Endothelial cell of umbilical vein (primary cell): ENCODE measurements around the gene PTPRD. TPM values are rescaled to one million over a fixed set of nuclear protein-coding genes. Genes with fewer than 3 reads are reported as not detected.

Experiments used
- BruUV-seq: library from RNA; stranded (reverse); fragments of 400-500 nt; replicated peaks from 2 replicates; lab custom pipeline; 2021; lab: Mats Ljungman, UMichigan
- CTCF ChIA-PET: fragments of 300-600, 350-600 bp; sonication (Branson Sonifier 250); formaldehyde crosslinking; loops from one replicate; lab custom pipeline; 2021; ENCODE audit warnings: antibody characterized with exemption, inconsistent platforms; lab: Charles Lee
- POLR2A ChIA-PET: fragments of 300-600, 350-600 bp; sonication (Branson Sonifier 250); formaldehyde crosslinking; loops from one replicate; lab custom pipeline; 2021; ENCODE audit warnings: antibody characterized with exemption, inconsistent platforms; lab: Charles Lee
- DNase-seq: peaks from one replicate; pipeline ENCODE4 v3.0.0-alpha.2; 2011; ENCODE audit warnings: low read depth, low spot score
- FAIRE-seq: peaks from 2 replicates; lab custom pipeline; 2011; peaks lifted over from hg19 to GRCh38; lab: Jason Lieb, UNC
- H2AFZ ChIP-seq: 2 replicates; pipeline ENCODE4 v1.6.0; 2012; ENCODE audit warnings: low read depth, low read length, control low read depth, inconsistent platforms
- H3K27ac ChIP-seq: 2 replicates; pipeline ENCODE4 v1.5.1; 2011; ENCODE audit warnings: low read depth, mild to moderate bottlenecking, control low read depth, low read length, moderate library complexity; ENCODE audit not compliant: insufficient read depth
- H3K27me3 ChIP-seq, 2 experiments: 2 replicates each; pipeline versions ENCODE4 v1.6.0 to v1.6.1; 2011; ENCODE audit warnings: low read length in 2 of 2, mixed read lengths in 1 of 2; ENCODE audit not compliant: control insufficient read depth in 2 of 2, insufficient read depth in 2 of 2
- H3K36me3 ChIP-seq, 2 experiments: 2 replicates in 1 of 2; 3 replicates in 1 of 2; pipeline ENCODE4 v1.5.1; 2011; ENCODE audit warnings: low read length in 2 of 2, mild to moderate bottlenecking in 1 of 2, moderate library complexity in 1 of 2; ENCODE audit not compliant: control insufficient read depth in 2 of 2, insufficient read depth in 2 of 2; ENCODE audit errors: extremely low read depth in 1 of 2
- H3K4me1 ChIP-seq: 3 replicates; pipeline ENCODE4 v1.5.1; 2011; ENCODE audit warnings: mild to moderate bottlenecking, low read length; ENCODE audit not compliant: control insufficient read depth, insufficient read depth; ENCODE audit errors: extremely low read depth
- H3K4me2 ChIP-seq: 2 replicates; pipeline ENCODE4 v1.6.1; 2011; ENCODE audit warnings: low read length, control low read depth, mixed read lengths; ENCODE audit not compliant: insufficient read depth
- H3K4me3 ChIP-seq, 3 experiments: fragments of 200-600 bp in 1 of 3; sonication (generic), shearing (Covaris generic) in 1 of 3; replicated peaks in 1 of 3; 2 replicates each; pipeline ENCODE4 v1.5.1; 2011 to 2016; ENCODE audit warnings: control low read depth in 3 of 3, low read length in 3 of 3, mild to moderate bottlenecking in 2 of 3, inconsistent platforms in 1 of 3, low read depth in 1 of 3, moderate library complexity in 1 of 3; ENCODE audit not compliant: insufficient read depth in 1 of 3
- H3K79me2 ChIP-seq: 2 replicates; pipeline ENCODE4 v1.6.0; 2012; ENCODE audit warnings: low read length, inconsistent platforms; ENCODE audit not compliant: control insufficient read depth, insufficient read depth
- H3K9ac ChIP-seq: replicated peaks from 2 replicates; pipeline ENCODE3; 2011; ENCODE audit warnings: low read length, control low read depth; ENCODE audit not compliant: insufficient read depth; ENCODE audit errors: extremely low read depth
- H3K9me1 ChIP-seq: replicated peaks from 3 replicates; pipeline ENCODE4 v1.6.0; 2011; ENCODE audit warnings: mild to moderate bottlenecking, low read length; ENCODE audit not compliant: control insufficient read depth, insufficient read depth; ENCODE audit errors: extremely low read depth
- H3K9me3 ChIP-seq: replicated peaks from 2 replicates; pipeline ENCODE4 v1.5.1; 2012; ENCODE audit warnings: low read length, inconsistent platforms; ENCODE audit not compliant: control insufficient read depth, insufficient read depth
- H4K20me1 ChIP-seq: replicated peaks from 2 replicates; pipeline ENCODE3; 2011; ENCODE audit warnings: mild to moderate bottlenecking, low read length; ENCODE audit not compliant: control insufficient read depth, insufficient read depth; ENCODE audit errors: extremely low read depth
- CTCF ChIP-seq, 2 donors: IDR thresholded peaks; 1 replicate in 1 of 2; 2 replicates in 1 of 2; pipeline ENCODE4 v1.5.1; 2011; ENCODE audit warnings: low read length in 2 of 2, mild to moderate bottlenecking in 2 of 2, moderate library complexity in 2 of 2, control low read depth in 1 of 2, inconsistent platforms in 1 of 2, low read depth in 1 of 2; ENCODE audit not compliant: insufficient read depth in 1 of 2; ENCODE audit errors: extremely low read depth in 1 of 2
- EZH2 ChIP-seq: IDR thresholded peaks from 2 replicates; pipeline ENCODE4 v1.6.1; 2012; ENCODE audit warnings: borderline replicate concordance, low read depth, mild to moderate bottlenecking, moderate library complexity, low read length, inconsistent platforms; ENCODE audit not compliant: severe bottlenecking
- FOS ChIP-seq: IDR thresholded peaks from 2 replicates; pipeline ENCODE4 v1.6.1; 2011; ENCODE audit warnings: mild to moderate bottlenecking, low read length, moderate library complexity, borderline replicate concordance; ENCODE audit not compliant: insufficient read depth
- GATA2 ChIP-seq: IDR thresholded peaks from 2 replicates; pipeline ENCODE4 v1.7.0; 2011; ENCODE audit warnings: low read depth, mild to moderate bottlenecking, moderate library complexity, mixed read lengths, low read length; ENCODE audit not compliant: insufficient read length, insufficient read depth
- JUN ChIP-seq: IDR thresholded peaks from 2 replicates; pipeline ENCODE4 v1.6.1; 2011; ENCODE audit warnings: borderline replicate concordance, low read depth; ENCODE audit not compliant: insufficient read length, insufficient read depth
- MAX ChIP-seq: IDR thresholded peaks from 2 replicates; pipeline ENCODE4 v1.6.1; 2011; ENCODE audit not compliant: insufficient read depth, insufficient read length
- MYC ChIP-seq: IDR thresholded peaks from one replicate; pipeline ENCODE4 v1.6.1; 2011; ENCODE audit warnings: mild to moderate bottlenecking, low read depth, low read length
- POLR2A ChIP-seq: IDR thresholded peaks from 2 replicates; pipeline ENCODE4 v1.6.1; 2012; ENCODE audit warnings: low read depth, mild to moderate bottlenecking, control low read depth, low read length
- POLR2AphosphoS5 ChIP-seq: IDR thresholded peaks from 2 replicates; pipeline ENCODE4 v1.6.1; 2012; ENCODE audit warnings: low read depth, mild to moderate bottlenecking, control low read depth, low read length, moderate library complexity; ENCODE audit not compliant: insufficient read depth
- dilution Hi-C: fragments of 300-500 bp; cut with MboI; formaldehyde crosslinking; loops from one replicate; pipeline ENCODE4 v1.15.0; 2019; ENCODE audit warnings: low sequenced_read_pairs; ENCODE audit not compliant: extremely low pct_ligation_motif_present
- intact Hi-C: fragments of 100-400 bp; cut with micrococcal nuclease; formaldehyde crosslinking; loops from one replicate; pipeline ENCODE4 v1.10.0; 2022
- polyA plus RNA-seq, 4 experiments: library from polyadenylated mRNA; depleted of rRNA in 3 of 4; stranded (reverse) in 3 of 4; unstranded in 1 of 4; fragments of >200 nt; gene quantifications; 2 replicates each; pipeline versions ENCODE4 v1.2.1 to v1.2.3, GENCODE V29; 2011 to 2012; ENCODE audit warnings: missing spikeins in 1 of 4
- total RNA-seq: library from RNA; stranded (reverse); gene quantifications from 2 replicates; pipeline ENCODE4 v1.2.3, GENCODE V29; 2021

PTPRD gene
- total and polyA plus RNA-seq, 2 donors (not counting 3 experiments of a cell fraction or from before 2014, with no cell fraction given) = 5.5 to 5.7 TPM

GRCh38 chr9:8389531-8389930, 2223.3 kb downstream of the PTPRD start:
- Histone ChIP-seq H3K36me3 (no peaks in the 10 kb centered on the region), H3K4me2 (no peak overlapping the region), H3K4me3 (no peak overlapping the region), H4K20me1 (no peaks in the 10 kb centered on the region), H2AFZ (no peak overlapping the region), H3K79me2 (no peaks in the 10 kb centered on the region), H3K9ac (no peak overlapping the region), H3K9me1 (no peaks in the 10 kb centered on the region), H3K9me3 (no peaks in the 10 kb centered on the region), H3K27ac (no peak overlapping the region), H3K4me1 (peaks cover 2% of the 10 kb centered on the region), H3K27me3 (no peaks in the 10 kb centered on the region)
- BruUV-seq = no TSS peak
- peak; percentile 54 for DNase-seq
- TF ChIP-seq POLR2AphosphoS5 (no peak), CTCF (IDR thresholded peaks at IDR 0.05; ENCODE audit: extremely low read depth in 1 of 2, insufficient read depth in 1 of 2, low read depth in 1 of 2, low read length in 2 of 2) (no peak), EZH2 (no peak), JUN (no peak), GATA2 (no peak), FOS (no peak), POLR2A (no peak), MAX (no peak), MYC (no peak)
- ChIA-PET CTCF (interaction anchor here (1.4 kb wide), 1 partner anchor 11 kb away, joined by 3 read pairs; no protein-coding TSS in a partner anchor), POLR2A (no interaction called here)
- dilution Hi-C loops (no loop called here), intact Hi-C loops (no loop called here)
- peak; percentile 67 for FAIRE-seq
